HG02623 (cell line): ENCODE results near the gene KLK6.

Source experiments
- ATAC-seq: cut with Tn5 transposase; IDR thresholded peaks from one replicate; pipeline ENCODE4 v1.9.1; 2021; ENCODE audit warnings: moderate library complexity; ENCODE audit not compliant: unreplicated experiment

Gene KLK6

GRCh38 chr19:50969413-50969760, at the start of gene KLK6:
Gene KLK6, minus strand, starts transcription at chr19:50969591. Its CDS starts 1,487 bp downstream, at chr19:50968104.
- ATAC-seq = no peak

GRCh38 chr19:51018745-51019543, 49.6 kb upstream of the KLK6 start:
- no peak for ATAC-seq

DNA sequence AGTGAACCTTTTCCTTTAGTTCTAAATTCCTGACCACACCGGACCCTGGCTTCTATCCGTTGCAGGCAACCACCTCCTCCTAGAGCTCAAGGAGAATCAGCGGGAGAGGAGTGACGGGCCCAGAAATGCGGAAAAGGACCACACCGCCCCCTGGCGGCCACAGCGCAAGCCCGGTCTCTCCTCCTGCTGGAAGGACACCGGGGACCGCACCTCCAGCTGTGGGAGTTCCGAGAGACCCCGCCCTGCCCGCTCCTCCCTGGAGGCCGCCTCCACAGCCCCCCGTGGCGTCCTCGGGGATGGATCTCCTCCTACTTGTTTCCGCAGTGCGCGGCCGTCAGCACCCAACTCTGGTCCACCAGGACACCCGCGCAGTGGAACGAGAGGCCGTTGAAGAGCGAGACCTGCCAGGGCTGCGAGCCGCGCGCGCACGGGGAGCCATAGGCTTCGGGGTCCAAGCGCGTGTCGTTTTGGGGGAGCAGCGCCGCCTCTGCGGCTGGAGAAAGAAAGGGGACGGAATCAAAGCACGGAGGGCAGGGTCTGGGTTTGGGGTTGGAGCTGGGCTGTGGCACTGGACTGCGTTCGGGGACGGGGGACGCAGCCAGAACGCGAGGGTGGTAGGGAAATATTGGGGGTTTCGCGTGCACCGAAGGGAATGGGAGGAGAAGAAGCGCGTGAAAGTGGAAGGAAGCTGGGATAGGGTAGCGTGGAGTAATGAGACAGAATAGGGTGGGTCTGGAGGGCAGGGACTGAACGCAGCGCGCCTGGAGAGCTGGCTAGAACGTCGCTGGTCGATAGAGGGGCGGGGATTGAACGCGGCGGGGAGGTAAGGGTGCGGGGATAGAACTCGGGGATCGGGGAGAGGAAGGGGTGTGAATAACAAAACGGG, 47.6 kb upstream of the KLK6 start:
- no peak for ATAC-seq

GRCh38 chr19:51015691-51016267, 46.4 kb upstream of the KLK6 start:
- ATAC-seq = no peak

GRCh38 chr19:51014242-51014641, 44.9 kb upstream of the KLK6 start:
- ATAC-seq = no peak

DNA sequence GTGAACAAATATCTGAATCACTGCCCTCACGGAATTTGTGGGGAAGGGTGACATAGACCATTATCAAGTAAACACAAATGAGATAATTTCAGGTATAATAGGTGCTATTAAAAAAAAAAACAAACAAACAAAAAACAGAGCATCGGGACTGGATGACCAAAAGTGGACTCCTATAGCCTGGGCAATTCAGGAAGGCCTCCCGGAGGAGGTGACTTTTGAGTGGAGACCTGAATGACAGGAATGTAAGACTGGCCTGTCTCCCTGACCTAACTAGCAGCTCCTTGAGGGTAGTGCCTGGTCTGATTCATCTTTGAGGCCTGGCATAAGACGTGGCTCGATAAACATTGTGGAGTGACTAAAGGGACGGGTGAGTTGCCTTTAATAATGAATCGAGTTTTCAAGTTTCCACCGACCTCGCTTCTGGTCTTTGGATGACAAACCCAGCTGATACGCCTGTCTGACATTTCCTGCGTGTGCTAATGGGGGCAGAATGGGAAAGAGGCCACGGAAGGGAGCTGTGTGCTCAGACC, 43.3 kb upstream of the KLK6 start:
- ATAC-seq = no peak

GRCh38 chr19:51010066-51010795, 40.8 kb upstream of the KLK6 start:
- ATAC-seq = no peak

DNA sequence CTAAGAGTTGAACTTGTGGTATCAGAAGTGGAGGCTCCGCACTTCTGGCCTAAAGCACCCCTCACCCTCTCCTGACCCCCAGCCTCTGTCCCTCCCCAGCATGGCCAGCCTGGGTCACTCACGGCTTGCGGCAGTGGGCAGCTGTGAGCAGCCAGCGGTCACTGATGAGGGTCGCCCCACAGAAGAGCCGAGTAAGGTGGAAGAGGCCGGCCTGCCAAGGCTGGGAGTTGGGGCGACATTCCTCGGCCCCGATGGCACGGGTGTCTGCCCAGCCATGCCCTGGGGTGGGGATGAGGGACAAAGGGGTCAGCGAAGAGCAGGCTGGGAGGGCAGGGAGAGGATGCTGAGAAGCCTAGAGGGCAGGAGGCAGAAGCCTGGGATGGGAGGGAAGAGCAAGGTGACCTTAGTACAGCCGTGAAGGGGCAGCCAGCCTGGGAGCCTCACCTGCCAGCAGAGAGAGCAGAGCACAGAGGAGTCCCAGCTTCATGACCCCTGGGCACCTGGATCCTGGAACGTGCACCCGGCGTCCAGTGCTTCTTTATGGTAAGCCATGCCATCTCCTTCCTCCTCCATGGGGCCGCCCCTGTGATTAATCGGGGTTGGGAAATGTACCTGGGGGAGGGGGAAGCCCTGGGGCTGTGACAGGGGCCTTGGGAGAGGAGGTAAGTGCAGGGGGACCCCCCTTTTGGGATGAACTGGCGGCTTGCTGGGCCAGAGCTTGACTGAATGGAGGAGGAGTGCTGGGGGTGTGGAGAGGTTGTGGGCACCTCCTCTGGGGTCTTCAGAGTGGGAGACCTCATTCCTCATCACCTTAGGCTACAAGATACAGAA, 39.9 kb upstream of the KLK6 start:
- ATAC-seq = no peak

DNA sequence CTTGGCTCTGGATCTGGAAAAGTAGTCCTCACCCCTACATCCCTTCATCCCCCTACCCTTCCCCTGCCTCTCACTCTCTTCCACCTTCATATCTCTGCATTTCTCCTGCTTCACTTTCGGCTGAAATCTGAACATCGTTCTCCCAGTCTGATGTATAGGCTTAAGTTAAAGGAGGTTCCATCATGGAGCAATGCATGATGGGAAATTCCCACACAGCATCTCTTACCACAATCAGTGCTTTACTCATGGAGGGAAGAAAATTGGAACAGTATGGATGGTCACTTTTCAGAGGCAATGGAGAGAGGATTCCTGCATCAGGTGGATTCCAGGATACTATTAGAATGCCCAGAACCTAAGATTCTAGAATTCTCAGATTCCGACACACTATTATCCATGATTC, 38.1 kb upstream of the KLK6 start:
- ATAC-seq = no peak

DNA sequence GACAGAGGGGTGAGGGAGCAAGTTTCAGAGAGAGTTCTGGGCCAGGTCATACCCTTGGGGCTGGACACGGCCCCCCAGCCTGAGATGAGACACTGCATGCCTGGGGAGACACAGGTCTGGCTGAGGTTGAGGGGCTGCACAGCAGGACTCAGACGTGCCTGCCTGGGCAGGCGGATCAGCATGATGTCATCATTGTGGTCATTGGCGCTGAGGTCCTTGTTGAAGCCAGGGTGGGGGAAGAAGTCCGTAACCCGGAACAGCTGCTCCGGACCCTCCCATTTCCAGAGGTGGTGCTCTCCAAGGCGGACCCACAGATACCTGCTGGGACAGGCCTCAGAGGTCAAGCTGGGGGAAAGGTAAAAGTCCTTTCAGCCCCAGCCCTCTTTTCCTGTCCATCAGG, 37.0 kb upstream of the KLK6 start:
- no peak for ATAC-seq

DNA sequence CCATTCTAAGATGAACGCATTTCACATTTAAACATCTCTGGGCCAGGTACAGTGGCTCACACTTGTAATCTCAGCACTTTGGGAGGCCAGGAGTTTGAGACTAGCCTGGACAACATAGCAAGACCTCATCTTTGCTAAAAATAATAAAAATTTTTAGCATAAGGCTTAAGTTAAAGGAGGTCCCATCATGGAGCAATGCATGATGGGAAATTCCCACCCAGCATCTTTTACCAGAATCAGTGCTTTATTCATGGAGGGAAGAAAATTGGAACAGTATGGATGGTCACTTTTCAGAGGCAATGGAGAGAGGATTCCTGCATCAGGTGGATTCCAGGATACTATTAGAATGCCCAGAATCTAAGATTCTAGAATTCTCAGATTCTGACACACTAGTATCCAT, 35.9 kb upstream of the KLK6 start:
- no peak for ATAC-seq

GRCh38 chr19:51003316-51003715, 33.9 kb upstream of the KLK6 start:
- ATAC-seq = no peak

GRCh38 chr19:51002542-51003311, 33.3 kb upstream of the KLK6 start:
- ATAC-seq = no peak

DNA sequence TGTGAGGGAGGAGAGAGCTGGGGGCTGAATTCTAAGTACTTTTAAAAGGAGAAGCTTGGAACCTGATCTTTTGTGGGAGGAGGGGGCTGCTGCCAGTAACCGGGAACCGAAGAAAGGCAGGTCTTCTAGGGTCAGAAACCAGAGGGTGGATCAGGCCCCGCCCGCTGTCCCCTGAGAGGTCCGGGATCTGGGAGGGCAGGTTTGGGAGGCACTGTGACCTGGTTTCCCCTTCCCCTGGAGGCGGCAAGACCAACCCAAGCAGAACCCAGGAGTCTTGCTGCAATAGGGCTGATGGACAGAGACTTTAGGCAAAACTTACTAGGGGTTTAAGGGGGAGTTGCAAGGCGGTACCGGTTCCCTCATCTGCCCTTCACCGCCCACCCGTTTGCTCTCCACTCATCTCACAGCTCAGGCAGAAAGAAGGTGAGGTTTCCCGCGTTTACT, 32.7 kb upstream of the KLK6 start:
- ATAC-seq = no peak

DNA sequence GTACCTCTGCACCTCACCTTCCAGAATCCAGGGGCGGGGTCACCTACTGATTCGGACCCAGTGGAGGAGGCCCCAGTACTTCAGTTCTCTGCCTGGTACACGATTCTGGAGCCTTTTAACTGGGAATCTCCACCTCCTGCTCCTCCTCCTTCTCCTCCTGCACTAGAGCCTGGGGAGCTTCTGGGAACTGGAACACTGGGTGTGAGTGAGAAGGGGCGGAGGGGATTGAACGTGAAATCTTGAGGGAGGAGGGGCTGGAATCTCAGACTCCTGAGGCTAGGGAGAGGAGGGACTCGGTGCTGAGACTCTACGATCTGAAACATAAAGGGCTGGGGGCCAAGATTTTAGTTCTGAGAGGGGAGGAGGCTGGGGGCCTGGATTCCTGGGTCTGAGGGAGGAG, 32.1 kb upstream of the KLK6 start, which contains the start of gene KLK8:
Gene KLK8, minus strand, starts transcription at position 90 of the 400 bp plus-strand sequence. CDS start 437 bp downstream, outside the sequence.
- ATAC-seq = no peak

DNA sequence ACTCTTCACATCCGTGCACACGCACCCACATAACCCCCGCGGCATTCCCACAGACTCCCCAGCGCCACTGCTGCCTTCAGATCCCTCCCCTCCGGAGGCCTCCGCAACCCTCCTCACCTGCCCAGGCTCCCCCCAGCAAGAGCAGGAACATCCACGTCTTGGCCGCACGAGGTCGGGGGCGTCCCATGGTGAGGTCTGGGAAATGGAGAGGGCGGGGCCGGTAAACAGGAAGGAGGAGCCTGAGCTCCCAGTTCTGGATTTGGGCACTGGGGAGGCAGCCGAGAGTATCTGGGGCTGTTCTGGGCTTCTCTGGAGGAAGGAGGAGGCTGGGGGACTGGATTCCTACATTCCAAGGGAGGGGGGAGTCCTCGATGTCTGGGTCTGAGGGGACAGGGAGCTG, 31.6 kb upstream of the KLK6 start:
- no peak for ATAC-seq

DNA sequence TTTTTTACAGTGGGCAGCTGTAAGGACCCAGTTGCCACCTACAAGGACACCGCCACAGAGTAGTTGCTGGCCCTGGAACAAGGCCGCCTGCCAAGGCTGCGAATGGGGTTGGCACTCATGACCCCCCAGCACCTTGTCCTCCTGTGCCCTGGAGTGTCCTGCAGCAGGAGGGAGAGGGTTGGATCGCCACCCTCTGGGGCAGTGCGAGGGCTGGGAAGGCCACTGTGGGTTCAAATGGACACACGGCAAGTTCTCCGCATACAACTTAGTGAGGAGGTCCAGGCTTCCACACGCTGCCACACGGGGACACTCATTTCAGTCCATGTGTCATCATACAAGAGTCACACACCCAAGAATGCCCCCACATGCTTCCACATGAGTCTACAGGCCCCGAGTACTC, 31.0 kb upstream of the KLK6 start:
- no peak for ATAC-seq

GRCh38 chr19:50998686-50999085, 29.3 kb upstream of the KLK6 start:
- ATAC-seq = no peak

GRCh38 chr19:50998061-50998460, 28.7 kb upstream of the KLK6 start:
- no peak for ATAC-seq
